ENCODE measurements around the gene PSMC3. TPM values are rescaled to one million over a fixed set of nuclear protein-coding genes. Genes with fewer than 3 reads are reported as not detected.

PSMC3 gene
- total RNA-seq, 1 donor from 2014 or later, result 97.2 TPM

- no peak for TF ChIP-seq CTCF (IDR thresholded peaks at IDR 0.05; ENCODE audit: unreplicated experiment)
- DNase-seq (ENCODE audit: low spot score in 2 of 2, unreplicated experiment in 2 of 2), result no peak
- Mint-ChIP-seq H3K4me3 (no peak within 1 kb of the TSS), H3K27me3 (ENCODE audit: low read depth) (no peaks in the 10 kb centered on the region), H3K9me3 (no peaks in the 10 kb centered on the region), H3K27ac (no peak within 1 kb of the TSS), H3K36me3 (no peaks in the 10 kb centered on the region), H3K4me1 (no peaks in the 10 kb centered on the region)
Measured at GRCh38 chr11:47448566-47449427, 22.6 kb upstream of the PSMC3 start, which contains the start of gene RAPSN. Gene RAPSN (minus strand): TSS chr11:47449136. CDS start chr11:47448964, 172 bp downstream.

GRCh38 chr11:47447906-47448305 is 21.7 kb upstream of the PSMC3 start:
- no peak for TF ChIP-seq CTCF (IDR thresholded peaks at IDR 0.05; ENCODE audit: unreplicated experiment)
- no peaks in the 10 kb centered on the region for H3K36me3 Mint-ChIP-seq
- DNase-seq (ENCODE audit: low spot score in 2 of 2, unreplicated experiment in 2 of 2), result no peak
- no peak overlapping the region for H3K27ac Mint-ChIP-seq
- no peaks in the 10 kb centered on the region for H3K4me1 Mint-ChIP-seq
- H3K4me3 Mint-ChIP-seq, result no peak overlapping the region
- no peaks in the 10 kb centered on the region for H3K27me3 Mint-ChIP-seq (ENCODE audit: low read depth)
- H3K9me3 Mint-ChIP-seq, result no peaks in the 10 kb centered on the region

- no peak for DNase-seq (ENCODE audit: low spot score in 2 of 2, unreplicated experiment in 2 of 2)
- H3K36me3 Mint-ChIP-seq, result no peaks in the 10 kb centered on the region
Measured at GRCh38 chr11:47446833-47447232, 20.6 kb upstream of the PSMC3 start.

GRCh38 chr11:47445840-47446239 is 19.6 kb upstream of the PSMC3 start:
- TF ChIP-seq CTCF (IDR thresholded peaks at IDR 0.05; ENCODE audit: unreplicated experiment), result no peak
- Mint-ChIP-seq H3K36me3 (no peaks in the 10 kb centered on the region), H3K4me3 (no peak overlapping the region), H3K9me3 (no peaks in the 10 kb centered on the region), H3K4me1 (no peaks in the 10 kb centered on the region), H3K27me3 (ENCODE audit: low read depth) (no peaks in the 10 kb centered on the region), H3K27ac (no peak overlapping the region)
- no peak for DNase-seq (ENCODE audit: low spot score in 2 of 2, unreplicated experiment in 2 of 2)

More at GRCh38 chr11:47446833-47447232, 20.6 kb upstream of the PSMC3 start:
- Mint-ChIP-seq H3K27ac (no peak overlapping the region), H3K4me3 (no peak overlapping the region), H3K9me3 (no peaks in the 10 kb centered on the region), H3K4me1 (no peaks in the 10 kb centered on the region), H3K27me3 (ENCODE audit: low read depth) (no peaks in the 10 kb centered on the region)
- no peak for TF ChIP-seq CTCF (IDR thresholded peaks at IDR 0.05; ENCODE audit: unreplicated experiment)

GRCh38 chr11:47443817-47444216 is 17.6 kb upstream of the PSMC3 start:
- Mint-ChIP-seq H3K27me3 (ENCODE audit: low read depth) (no peaks in the 10 kb centered on the region), H3K4me1 (no peaks in the 10 kb centered on the region), H3K9me3 (no peaks in the 10 kb centered on the region), H3K36me3 (no peaks in the 10 kb centered on the region), H3K4me3 (no peak overlapping the region), H3K27ac (no peak overlapping the region)
- no peak for TF ChIP-seq CTCF (IDR thresholded peaks at IDR 0.05; ENCODE audit: unreplicated experiment)
- no peak for DNase-seq (ENCODE audit: low spot score in 2 of 2, unreplicated experiment in 2 of 2)

Measured in mesothelial cell of epicardium (in vitro differentiated cells).